HUES6 (cell line): ENCODE measurements around the gene DNASE1L1.

Experiments
- H3K27ac ChIP-seq: 2 replicates; pipeline ENCODE4 v1.7.0; 2013; ENCODE audit warnings: low read depth, mild to moderate bottlenecking, low read length, inconsistent platforms
- H3K27me3 ChIP-seq: 2 replicates; pipeline ENCODE4 v1.6.1; 2013; ENCODE audit warnings: low read length; ENCODE audit not compliant: control insufficient read depth, insufficient read depth
- H3K36me3 ChIP-seq: 2 replicates; pipeline ENCODE4 v1.6.1; 2013; ENCODE audit warnings: low read length; ENCODE audit not compliant: control insufficient read depth, insufficient read depth
- H3K4me1 ChIP-seq: 2 replicates; pipeline ENCODE4 v1.6.1; 2013; ENCODE audit warnings: low read length; ENCODE audit not compliant: control insufficient read depth, insufficient read depth
- H3K4me3 ChIP-seq: 2 replicates; pipeline ENCODE4 v1.5.1; 2013; ENCODE audit warnings: low read depth, low read length
- H3K9ac ChIP-seq: one replicate; pipeline ENCODE4 v1.6.1; 2013; ENCODE audit warnings: mild to moderate bottlenecking, low read length
- H3K9me3 ChIP-seq: 2 replicates; pipeline ENCODE4 v1.6.1; 2013; ENCODE audit warnings: low read depth, low read length; ENCODE audit not compliant: control insufficient read depth, insufficient read depth

DNASE1L1 gene

DNA sequence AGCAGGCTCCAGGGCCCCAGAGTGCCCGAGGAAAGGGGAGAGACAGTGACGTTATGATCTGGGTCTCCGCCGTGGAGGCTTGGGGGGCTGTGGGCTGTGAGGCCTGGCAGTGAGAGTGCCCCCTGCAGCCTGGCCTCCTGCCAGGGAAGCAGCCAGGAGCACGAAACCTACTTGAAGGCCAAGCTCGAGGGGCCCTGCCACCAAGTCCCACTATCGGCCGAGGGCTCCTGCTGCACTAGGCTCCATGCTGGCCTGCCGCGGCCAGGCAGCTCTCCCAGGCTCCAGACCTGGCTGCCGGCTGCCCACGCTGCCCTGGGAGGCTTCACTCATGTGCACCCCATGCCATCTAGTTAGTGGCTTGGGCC, 53.3 kb downstream of the DNASE1L1 start:
- no peak overlapping the region for H3K4me3 ChIP-seq
- H3K4me1 ChIP-seq, result no peaks in the 10 kb centered on the region
- H3K9me3 ChIP-seq, result peaks cover 15% of the 10 kb centered on the region; the same call in 1 of the 2 replicates
- no peak overlapping the region for H3K27ac ChIP-seq
- H3K27me3 ChIP-seq, result no peaks in the 10 kb centered on the region
- H3K36me3 ChIP-seq, result peaks cover 100% of the 10 kb centered on the region
- H3K9ac ChIP-seq, result no peak overlapping the region

DNA sequence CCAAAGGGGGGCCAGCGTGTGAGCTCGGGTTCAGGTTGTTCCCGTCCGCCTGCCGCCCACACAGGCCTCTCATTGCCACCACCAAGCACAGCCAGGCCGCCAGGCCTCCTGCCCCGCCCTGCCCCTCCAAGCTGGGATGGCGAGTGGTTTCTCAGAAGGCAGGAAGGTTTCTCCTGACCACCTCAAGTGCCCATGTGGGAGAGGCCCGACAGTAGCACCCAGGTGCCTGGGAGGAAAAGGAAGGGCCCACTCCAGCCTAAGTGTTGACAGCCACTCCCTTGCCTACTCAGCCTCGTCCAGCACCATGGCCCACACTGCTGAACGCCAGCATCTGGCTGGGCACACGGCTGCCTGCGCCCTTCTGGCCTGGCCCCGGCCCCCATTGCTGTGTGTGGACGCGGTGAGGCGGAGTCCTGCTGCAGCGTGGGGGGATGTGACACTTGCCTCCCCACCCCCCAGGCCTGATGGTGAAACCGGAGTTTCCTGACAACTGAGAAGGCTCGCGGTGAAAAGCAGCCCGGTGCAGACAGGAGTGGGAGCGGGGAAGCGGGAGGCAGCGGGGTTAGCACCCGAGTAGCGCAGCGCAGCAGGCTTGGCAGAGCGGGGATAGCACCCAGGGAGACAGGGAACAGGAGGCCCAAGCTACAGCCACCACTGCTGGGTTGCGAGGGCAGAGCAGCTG, 53.8 kb downstream of the DNASE1L1 start:
- no peak overlapping the region for H3K4me3 ChIP-seq
- no peaks in the 10 kb centered on the region for H3K27me3 ChIP-seq
- no peak overlapping the region for H3K9ac ChIP-seq
- peaks cover 18% of the 10 kb centered on the region; the same call in 1 of the 2 replicates for H3K9me3 ChIP-seq
- peaks cover 100% of the 10 kb centered on the region for H3K36me3 ChIP-seq
- H3K4me1 ChIP-seq, result no peaks in the 10 kb centered on the region
- no peak overlapping the region for H3K27ac ChIP-seq

DNA sequence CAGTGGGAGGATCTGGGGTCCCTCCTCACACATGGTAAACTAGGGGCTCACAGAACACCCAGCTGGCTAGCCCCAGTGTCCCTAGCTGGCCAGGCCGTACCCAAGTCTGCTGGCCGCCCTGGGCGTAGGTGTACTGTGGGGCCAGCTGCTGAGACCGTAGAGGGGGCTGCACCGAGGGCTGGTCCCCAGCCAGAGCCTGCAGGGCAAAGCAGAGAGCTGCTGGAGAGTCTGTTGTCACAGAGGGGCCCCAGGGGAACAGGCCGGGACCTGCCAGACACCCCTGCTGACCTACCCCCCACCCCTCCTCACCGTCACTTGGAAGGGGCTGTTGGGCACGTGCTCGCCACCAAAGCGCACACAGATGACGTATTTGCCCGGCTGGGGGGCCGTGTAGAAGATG, 54.5 kb downstream of the DNASE1L1 start:
- peaks cover 100% of the 10 kb centered on the region for H3K36me3 ChIP-seq
- H3K9ac ChIP-seq, result no peak overlapping the region
- no peak overlapping the region for H3K27ac ChIP-seq
- H3K27me3 ChIP-seq, result no peaks in the 10 kb centered on the region
- peaks cover 21% of the 10 kb centered on the region; the same call in 1 of the 2 replicates for H3K9me3 ChIP-seq
- no peak overlapping the region for H3K4me3 ChIP-seq
- H3K4me1 ChIP-seq, result no peaks in the 10 kb centered on the region

DNA sequence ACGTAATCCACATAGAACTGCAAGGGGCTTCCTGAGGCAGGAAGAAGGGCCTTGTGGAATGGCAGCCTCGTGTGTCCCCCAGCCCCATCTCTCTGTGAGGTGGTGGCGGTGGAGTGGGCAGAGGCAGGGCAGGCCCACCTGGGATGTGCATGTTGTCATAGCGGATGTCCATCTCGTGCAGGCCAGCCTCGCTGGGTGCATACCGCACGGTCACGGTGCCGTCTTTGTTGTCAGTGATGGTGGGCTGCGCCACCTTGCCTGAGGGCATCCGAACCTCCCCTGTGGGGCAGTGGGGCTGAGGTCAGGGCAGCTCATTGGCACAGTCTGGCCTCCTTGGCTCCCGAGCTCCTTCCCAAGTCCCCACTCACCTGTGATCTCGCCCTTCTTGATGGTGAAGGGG, 55.0 kb downstream of the DNASE1L1 start:
- H3K27me3 ChIP-seq, result no peaks in the 10 kb centered on the region
- no peak overlapping the region for H3K9ac ChIP-seq
- H3K4me3 ChIP-seq, result no peak overlapping the region
- peaks cover 21% of the 10 kb centered on the region; the same call in 1 of the 2 replicates for H3K9me3 ChIP-seq
- H3K36me3 ChIP-seq, result peaks cover 100% of the 10 kb centered on the region
- no peak overlapping the region for H3K27ac ChIP-seq
- H3K4me1 ChIP-seq, result no peaks in the 10 kb centered on the region

DNA sequence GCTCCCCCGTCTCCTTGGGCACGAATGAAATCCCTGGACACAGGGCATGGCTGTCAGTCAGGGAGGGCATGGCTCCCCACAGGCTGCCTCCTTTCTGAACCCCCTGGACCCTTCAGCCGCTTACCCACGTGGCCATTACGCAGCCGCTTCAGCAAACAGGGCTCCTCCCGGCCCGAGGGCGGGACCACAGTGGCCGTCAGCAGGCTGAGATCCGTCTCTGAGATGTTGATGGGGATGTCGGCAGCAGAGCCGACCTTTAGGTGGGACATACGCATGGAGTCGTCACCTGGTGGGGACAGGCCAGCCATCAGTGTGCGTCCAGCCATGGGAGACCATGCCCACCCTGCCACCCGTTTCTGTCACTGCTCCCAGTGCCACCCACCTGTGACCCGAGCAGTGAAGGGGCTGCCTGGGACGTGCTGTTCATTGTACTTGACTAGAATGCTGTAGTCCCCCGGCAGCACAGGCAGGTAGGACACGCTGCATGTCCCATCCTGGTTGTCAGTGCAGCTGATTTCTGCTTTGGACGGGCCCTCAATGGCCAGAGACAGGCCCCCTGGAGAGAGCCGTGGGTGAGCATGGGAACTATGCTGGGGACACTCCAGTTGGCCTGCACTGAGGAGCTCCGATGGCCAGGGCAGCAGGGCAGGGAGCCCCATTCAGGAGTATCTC, 55.7 kb downstream of the DNASE1L1 start:
- Histone ChIP-seq H3K27me3 (no peaks in the 10 kb centered on the region), H3K27ac (no peak overlapping the region), H3K9ac (no peak overlapping the region), H3K4me1 (no peaks in the 10 kb centered on the region), H3K36me3 (peaks cover 100% of the 10 kb centered on the region), H3K9me3 (peaks cover 22% of the 10 kb centered on the region; the same call in 1 of the 2 replicates), H3K4me3 (no peak overlapping the region)

DNA sequence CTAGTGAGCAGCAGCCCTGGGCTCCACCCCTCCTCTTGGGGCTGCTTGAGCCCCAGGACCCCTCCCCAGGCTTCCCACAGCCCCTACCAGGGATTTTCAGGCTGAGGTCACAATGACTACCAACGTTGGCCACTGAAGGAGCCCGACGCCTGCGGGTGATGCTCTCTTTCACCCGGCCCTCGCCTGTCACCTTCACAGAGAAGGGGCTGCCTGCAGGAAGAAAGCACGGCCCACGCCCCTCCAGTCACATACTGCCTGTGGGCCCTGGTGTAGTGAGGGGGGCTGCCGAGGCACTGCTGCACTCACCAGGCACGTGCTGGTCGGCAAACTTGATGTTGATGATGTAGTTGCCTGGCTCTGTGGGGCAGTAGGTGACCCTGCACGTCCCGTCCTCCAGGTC, 56.6 kb downstream of the DNASE1L1 start:
- H3K9me3 ChIP-seq, result peaks cover 25% of the 10 kb centered on the region; the same call in 1 of the 2 replicates
- peaks cover under 1% of the 10 kb centered on the region; the same call in 1 of the 2 replicates for H3K4me1 ChIP-seq
- H3K36me3 ChIP-seq, result peaks cover 95% of the 10 kb centered on the region
- no peak overlapping the region for H3K4me3 ChIP-seq
- no peak overlapping the region for H3K9ac ChIP-seq
- H3K27ac ChIP-seq, result no peak overlapping the region
- no peaks in the 10 kb centered on the region for H3K27me3 ChIP-seq

DNA sequence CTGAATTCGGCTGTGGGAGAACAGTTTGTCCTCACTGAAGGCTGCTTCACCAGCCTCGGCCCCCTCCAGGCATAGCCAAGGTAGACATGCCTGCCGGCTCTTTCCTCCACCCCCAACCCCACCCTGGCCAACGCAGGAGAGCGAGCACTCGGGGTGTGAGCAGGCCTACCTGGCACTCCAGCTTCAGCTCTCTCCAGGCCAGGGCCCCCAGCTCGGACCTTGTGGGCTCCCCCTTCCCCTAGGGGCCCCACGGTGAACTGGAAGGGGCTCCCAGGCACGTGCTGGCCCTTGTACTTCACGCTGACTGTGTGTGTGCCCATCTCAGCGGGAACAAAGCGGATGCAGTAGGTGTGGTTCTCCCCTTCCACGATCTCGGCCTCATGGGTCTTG, 57.0 kb downstream of the DNASE1L1 start:
- Histone ChIP-seq H3K36me3 (peaks cover 90% of the 10 kb centered on the region), H3K9ac (no peak overlapping the region), H3K27ac (no peak overlapping the region), H3K4me1 (peaks cover 4% of the 10 kb centered on the region; the same call in 1 of the 2 replicates), H3K27me3 (no peaks in the 10 kb centered on the region), H3K4me3 (no peak overlapping the region), H3K9me3 (peaks cover 20% of the 10 kb centered on the region; the same call in 1 of the 2 replicates)
